ENCODE results near the gene FAM50A.

Gene FAM50A

DNA sequence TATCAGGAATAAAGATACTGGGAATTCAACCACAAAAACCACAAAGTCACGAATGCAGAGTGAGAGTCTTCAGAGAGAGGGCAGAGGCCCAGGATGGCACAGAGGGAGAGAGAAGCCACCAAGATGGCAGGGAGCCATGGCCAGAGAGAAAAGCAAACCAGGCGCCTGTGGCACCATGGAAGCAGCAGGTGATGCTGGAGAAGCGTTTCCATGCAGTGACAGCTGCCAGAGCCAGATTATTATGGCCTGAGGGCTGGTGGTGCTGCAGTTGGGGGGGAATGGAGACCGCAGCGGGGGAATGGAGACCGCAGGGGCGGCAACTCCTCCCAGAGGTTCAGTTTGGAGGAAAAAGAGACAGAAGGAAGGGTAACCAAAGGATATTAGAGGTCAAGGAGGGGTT lies 26.8 kb upstream of the FAM50A start:
- DNase-seq = no peak

DNA sequence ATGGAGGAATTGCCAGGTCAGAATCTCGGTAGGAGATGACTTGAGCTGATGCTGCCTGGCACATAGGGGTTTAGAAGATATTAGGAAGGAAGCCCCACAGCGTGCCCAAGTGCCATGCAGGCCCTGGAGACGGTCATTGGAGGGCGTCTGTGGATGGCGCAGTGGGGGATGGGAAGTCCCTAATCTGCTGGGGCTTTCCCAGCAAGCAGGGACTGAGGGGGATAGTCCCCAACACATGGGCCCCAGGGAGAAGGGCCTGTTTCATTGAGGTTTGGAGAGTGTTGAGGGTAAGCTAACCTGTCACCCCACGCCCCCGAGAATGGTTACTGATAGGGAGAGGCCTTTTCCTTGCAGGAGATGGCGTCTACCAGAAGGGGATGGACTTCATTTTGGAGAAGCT lies 24.8 kb upstream of the FAM50A start:
- DNase-seq = no peak

- DNase-seq = no peak
These were observed 24.1 kb upstream of the FAM50A start for GRCh38 chrX:154419688-154420401.

DNA sequence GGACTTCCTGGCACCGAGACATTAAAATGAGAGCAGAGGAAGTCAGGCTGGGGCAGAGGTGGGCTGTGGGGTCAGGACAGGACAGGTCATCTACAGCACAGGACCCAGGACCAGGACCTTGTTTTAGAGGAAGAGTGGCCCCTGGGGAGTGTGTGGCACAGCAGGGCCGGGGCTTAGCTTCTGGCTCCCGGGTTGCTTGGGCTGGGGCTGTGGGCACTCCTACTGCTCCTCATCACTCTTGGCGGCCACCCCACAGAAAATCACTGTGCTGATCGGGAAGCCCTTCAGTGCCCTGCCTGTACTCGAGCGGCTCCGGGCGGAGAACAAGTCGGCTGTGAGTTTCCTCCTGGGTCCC lies 23.6 kb upstream of the FAM50A start:
- no peak for DNase-seq

- no peak for DNase-seq
These were observed 16.8 kb upstream of the FAM50A start for GRCh38 chrX:154426916-154427770.

GRCh38 chrX:154428176-154429171 lies 15.5 kb upstream of the FAM50A start, which contains the start of gene ATP6AP1:
ATP6AP1 (plus strand) TSS chrX:154428677; CDS start chrX:154428693, 16 bp downstream.
- peak; percentile 89 for DNase-seq

DNA sequence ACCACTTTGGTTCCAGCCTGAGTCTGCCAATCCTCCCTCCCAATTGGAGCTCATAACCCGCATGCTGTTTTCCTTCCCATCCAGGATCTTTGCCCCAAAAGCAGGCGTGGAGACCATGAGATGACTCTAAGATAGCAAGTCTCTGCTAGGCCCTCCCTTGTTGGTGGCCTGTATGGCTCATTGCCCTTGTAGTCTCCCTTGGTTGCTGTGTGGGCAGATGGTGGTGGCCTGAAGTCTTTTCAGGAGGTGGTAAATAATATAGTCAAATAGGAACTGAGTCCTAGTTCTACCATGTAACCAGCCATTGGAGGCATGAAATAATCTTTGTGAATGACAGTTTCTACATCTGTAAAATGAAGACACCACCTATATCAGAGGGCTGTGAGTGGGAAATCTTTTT lies 14.2 kb upstream of the FAM50A start:
- no peak for DNase-seq

DNA sequence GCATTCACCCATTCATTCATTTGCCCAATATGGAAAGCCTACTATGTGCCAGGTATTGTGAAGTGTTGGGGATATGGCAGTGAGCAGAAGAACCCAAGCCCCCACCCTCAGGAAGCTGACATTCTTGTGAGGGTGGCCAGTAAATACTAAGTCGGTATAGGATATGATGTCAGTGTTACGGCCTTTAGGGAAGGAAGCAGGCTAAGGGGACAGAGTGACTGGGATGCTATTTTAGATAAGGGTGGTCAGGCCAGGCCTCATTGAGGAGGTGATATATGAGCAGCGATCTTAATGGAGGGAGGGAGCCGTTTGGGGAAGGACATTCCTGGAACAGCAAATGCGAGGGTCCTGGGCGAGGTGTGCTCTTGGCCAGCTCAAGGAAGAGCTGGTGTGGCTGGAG lies 13.5 kb upstream of the FAM50A start:
- DNase-seq = no peak

DNA sequence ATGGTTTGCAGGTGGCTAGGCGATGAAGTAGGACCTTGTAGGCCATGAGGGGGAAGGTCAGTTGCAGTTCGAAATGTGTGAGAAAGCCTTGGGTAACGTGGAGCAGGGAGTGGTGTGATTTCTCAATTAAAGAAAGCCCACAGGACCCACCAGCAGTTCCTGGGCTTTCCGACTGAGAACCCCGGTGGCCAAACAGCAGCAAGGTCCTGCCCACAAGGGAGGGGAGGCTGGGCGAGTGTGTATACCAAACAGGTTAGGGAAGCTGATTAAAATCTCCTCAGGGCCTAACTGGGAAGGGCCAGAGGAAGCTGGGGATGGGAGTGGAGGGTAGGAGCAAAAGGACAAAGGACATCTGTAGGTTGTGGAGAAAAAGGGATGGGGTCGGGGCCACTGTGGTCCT lies 13.0 kb upstream of the FAM50A start:
- DNase-seq = no peak

DNA sequence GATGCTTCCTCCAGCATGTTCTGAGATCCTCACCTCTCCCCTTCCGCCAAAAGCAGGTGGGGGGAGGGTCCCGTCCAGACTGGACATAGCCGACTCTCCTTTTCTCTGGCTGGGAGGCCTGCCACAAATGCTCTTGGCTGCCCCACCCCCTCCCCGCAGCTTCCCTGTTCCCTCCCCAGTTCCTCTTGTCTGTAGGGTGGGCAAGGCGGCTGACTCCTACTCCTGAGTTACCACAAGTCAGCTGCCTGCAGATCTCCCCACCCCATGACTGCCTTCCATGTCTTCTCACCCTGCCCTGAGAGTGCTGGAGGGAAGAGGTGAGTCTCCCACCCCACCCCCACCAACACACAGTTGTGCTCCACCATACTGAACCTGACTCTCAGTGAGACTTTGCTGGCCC lies 12.6 kb upstream of the FAM50A start:
- no peak for DNase-seq

- no peak for DNase-seq
These were observed 11.7 kb upstream of the FAM50A start for GRCh38 chrX:154432210-154432609.

- no peak for DNase-seq
These were observed 10.3 kb upstream of the FAM50A start for GRCh38 chrX:154433605-154434004.

GRCh38 chrX:154434394-154435168 lies 9.4 kb upstream of the FAM50A start:
- no peak for DNase-seq

- DNase-seq = no peak
These were observed 8.7 kb upstream of the FAM50A start for GRCh38 chrX:154435171-154435733.

- peak; percentile 72 for DNase-seq
These were observed 7.5 kb upstream of the FAM50A start for GRCh38 chrX:154436374-154436982.

- DNase-seq = peak; percentile 78
These were observed 6.8 kb upstream of the FAM50A start, which contains the start of gene GDI1 for GRCh38 chrX:154436983-154437752. GDI1 (plus strand) TSS chrX:154437154; CDS start chrX:154437255, 101 bp downstream.

DNA sequence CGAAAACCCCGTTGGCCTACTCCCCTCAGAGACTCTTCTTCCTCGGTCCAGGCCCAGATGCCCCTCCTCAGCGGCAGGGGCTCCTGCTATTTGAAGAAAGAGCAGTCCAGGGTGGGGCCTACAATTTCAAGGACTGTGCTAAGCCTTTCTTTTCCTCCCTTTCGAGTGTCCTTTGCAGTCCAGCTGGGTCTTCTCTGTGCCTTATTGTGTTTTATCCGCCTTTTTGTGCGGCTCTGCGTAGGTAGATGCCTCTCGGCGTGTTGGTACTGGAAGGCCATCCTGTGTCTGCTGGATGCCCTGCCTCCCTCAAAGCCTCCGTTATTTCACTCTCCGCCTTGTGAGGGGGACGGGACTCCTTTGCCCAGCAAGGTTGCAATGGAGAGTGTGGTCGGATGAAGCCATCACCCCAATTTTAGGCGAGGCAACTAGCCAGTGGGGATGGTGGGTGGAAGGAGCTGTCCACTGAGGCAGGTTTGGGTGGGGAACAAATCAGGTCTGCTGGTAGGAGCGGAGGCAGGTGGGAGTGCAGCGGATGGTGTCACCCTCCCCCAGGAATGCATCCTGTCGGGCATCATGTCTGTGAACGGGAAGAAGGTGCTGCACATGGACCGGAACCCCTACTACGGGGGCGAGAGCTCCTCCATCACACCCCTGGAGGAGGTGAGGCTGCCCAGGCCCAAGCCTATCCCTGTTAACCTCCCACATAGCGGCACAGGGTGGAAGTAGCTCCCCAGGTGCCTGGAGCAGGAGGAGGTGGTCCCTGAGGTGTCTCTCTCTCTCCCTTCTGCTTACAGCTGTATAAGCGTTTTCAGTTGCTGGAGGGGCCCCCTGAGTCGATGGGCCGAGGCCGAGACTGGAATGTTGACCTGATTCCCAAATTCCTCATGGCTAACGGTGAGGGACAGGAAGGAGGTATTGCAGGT lies 5.7 kb upstream of the FAM50A start:
- DNase-seq = no peak

DNA sequence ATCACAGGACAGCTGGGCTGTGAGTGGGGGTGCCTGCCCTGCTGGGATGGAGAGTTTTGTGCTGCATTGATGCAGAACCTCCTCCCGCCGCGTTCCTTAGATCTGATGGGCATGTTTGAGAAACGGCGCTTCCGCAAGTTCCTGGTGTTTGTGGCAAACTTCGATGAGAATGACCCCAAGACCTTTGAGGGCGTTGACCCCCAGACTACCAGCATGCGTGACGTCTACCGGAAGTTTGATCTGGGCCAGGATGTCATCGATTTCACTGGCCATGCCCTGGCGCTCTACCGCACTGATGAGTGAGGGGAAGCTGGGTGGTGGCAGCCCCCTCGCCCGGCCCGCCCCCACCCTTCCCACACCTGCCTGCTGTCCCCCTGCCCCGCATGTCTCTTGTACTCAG lies 4.1 kb upstream of the FAM50A start:
- DNase-seq = no peak

DNA sequence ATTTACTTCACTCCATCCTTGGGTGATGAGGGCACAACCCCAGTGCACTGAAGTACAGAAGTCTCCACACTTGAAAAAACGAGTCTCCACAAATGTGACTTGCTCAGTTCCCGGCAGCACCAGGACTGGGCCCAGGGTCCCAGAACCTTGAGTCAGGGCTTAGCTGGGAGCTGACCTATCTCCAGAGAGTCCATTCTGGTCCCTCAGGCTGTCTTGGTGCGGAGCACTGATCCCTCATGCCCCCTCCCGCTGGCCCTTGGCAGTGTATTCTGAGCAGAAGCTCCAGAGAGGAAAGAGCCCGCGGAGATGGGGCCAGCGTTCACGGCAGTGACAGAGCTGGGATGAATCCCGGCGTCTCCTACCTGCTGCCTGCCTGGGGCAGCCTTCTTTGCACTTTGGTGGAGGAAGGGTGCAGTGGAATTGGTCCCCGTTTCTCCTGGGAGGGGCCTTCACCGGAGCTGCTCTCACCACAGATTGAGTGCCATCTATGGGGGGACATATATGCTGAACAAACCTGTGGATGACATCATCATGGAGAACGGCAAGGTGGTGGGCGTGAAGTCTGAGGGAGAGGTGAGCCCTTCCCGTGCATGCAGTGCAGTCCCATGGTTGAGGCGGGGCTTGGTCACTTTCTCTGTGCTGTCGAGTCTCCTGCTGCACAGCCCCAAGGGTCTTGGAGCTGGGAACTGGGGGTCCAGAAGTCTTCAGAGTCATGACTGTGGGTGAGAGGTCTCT lies 3.2 kb upstream of the FAM50A start:
- no peak for DNase-seq
